ENCODE results near the gene FKBP6.
A peak's percentile ranks its signal among the peaks of the same experiment; 100 is the strongest.
"Not testable (repeated sequence)": the region's sequence is repeated elsewhere in the genome, so short reads cannot be mapped to it uniquely, and the experiment has no call there.

The FKBP6 gene

GRCh38 chr7:73324081-73324845, 3.7 kb upstream of the FKBP6 start:
- peak; percentile 7 to 29 for DNase-seq (ENCODE audit: low read depth in 1 of 2, low spot score in 1 of 2)

- not testable (repeated sequence) for DNase-seq (ENCODE audit: low read depth in 1 of 2, low spot score in 1 of 2)
Measured at GRCh38 chr7:73325424-73325823, 2.5 kb upstream of the FKBP6 start.

- not testable (repeated sequence) for DNase-seq (ENCODE audit: low read depth in 1 of 2, low spot score in 1 of 2)
Measured at GRCh38 chr7:73327449-73327848, 512 bp upstream of the FKBP6 start.

GRCh38 chr7:73328696-73329095, 735 bp downstream of the FKBP6 start:
- no peak for DNase-seq (ENCODE audit: low read depth in 1 of 2, low spot score in 1 of 2)

- no peak for DNase-seq (ENCODE audit: low read depth in 1 of 2, low spot score in 1 of 2)
Measured at GRCh38 chr7:73329861-73330581, 2.1 kb downstream of the FKBP6 start.

- DNase-seq (ENCODE audit: low read depth in 1 of 2, low spot score in 1 of 2), result no peak
Measured at GRCh38 chr7:73330772-73331171, 2.8 kb downstream of the FKBP6 start.

GRCh38 chr7:73332447-73332846, 4.5 kb downstream of the FKBP6 start:
- DNase-seq (ENCODE audit: low read depth in 1 of 2, low spot score in 1 of 2), result no peak

- DNase-seq (ENCODE audit: low read depth in 1 of 2, low spot score in 1 of 2), result no peak
Measured at GRCh38 chr7:73338321-73338720, 10.4 kb downstream of the FKBP6 start.

- no peak for DNase-seq (ENCODE audit: low read depth in 1 of 2, low spot score in 1 of 2)
Measured at GRCh38 chr7:73340514-73340913, 12.6 kb downstream of the FKBP6 start.

- DNase-seq (ENCODE audit: low read depth in 1 of 2, low spot score in 1 of 2), result no peak
Measured at GRCh38 chr7:73341877-73342276, 13.9 kb downstream of the FKBP6 start.

GRCh38 chr7:73342645-73343044, 14.7 kb downstream of the FKBP6 start:
- DNase-seq (ENCODE audit: low read depth in 1 of 2, low spot score in 1 of 2), result no peak

- DNase-seq (ENCODE audit: low read depth in 1 of 2, low spot score in 1 of 2), result no peak
Measured at GRCh38 chr7:73343671-73344380, 15.9 kb downstream of the FKBP6 start.

- no peak for DNase-seq (ENCODE audit: low read depth in 1 of 2, low spot score in 1 of 2)
Measured at GRCh38 chr7:73345538-73345937, 17.6 kb downstream of the FKBP6 start.

- DNase-seq (ENCODE audit: low read depth in 1 of 2, low spot score in 1 of 2), result no peak
Measured at GRCh38 chr7:73345951-73346350, 18.0 kb downstream of the FKBP6 start.

- no peak for DNase-seq (ENCODE audit: low read depth in 1 of 2, low spot score in 1 of 2)
Measured at GRCh38 chr7:73349763-73350162, 21.8 kb downstream of the FKBP6 start.

GRCh38 chr7:73350306-73351068, 22.5 kb downstream of the FKBP6 start:
- no peak for DNase-seq (ENCODE audit: low read depth in 1 of 2, low spot score in 1 of 2)

GRCh38 chr7:73351447-73352167, 23.6 kb downstream of the FKBP6 start:
- DNase-seq (ENCODE audit: low read depth in 1 of 2, low spot score in 1 of 2), result no peak

GRCh38 chr7:73352784-73353183, 24.8 kb downstream of the FKBP6 start:
- DNase-seq (ENCODE audit: low read depth in 1 of 2, low spot score in 1 of 2), result no peak

- no peak for DNase-seq (ENCODE audit: low read depth in 1 of 2, low spot score in 1 of 2)
Measured at GRCh38 chr7:73353243-73353642, 25.3 kb downstream of the FKBP6 start.

GRCh38 chr7:73354196-73354595, 26.2 kb downstream of the FKBP6 start:
- no peak for DNase-seq (ENCODE audit: low read depth in 1 of 2, low spot score in 1 of 2)

- no peak for DNase-seq (ENCODE audit: low read depth in 1 of 2, low spot score in 1 of 2)
Measured at GRCh38 chr7:73354821-73355220, 26.9 kb downstream of the FKBP6 start.

All from stimulated activated CD4-positive, alpha-beta T cell treated with anti-CD3 and anti-CD28 coated beads, Interleukin-15, amount 100 ng/mL, for 1 hour (primary cell).